Measurements from ENCODE around the gene ZNF618.

ZNF618 gene

DNA sequence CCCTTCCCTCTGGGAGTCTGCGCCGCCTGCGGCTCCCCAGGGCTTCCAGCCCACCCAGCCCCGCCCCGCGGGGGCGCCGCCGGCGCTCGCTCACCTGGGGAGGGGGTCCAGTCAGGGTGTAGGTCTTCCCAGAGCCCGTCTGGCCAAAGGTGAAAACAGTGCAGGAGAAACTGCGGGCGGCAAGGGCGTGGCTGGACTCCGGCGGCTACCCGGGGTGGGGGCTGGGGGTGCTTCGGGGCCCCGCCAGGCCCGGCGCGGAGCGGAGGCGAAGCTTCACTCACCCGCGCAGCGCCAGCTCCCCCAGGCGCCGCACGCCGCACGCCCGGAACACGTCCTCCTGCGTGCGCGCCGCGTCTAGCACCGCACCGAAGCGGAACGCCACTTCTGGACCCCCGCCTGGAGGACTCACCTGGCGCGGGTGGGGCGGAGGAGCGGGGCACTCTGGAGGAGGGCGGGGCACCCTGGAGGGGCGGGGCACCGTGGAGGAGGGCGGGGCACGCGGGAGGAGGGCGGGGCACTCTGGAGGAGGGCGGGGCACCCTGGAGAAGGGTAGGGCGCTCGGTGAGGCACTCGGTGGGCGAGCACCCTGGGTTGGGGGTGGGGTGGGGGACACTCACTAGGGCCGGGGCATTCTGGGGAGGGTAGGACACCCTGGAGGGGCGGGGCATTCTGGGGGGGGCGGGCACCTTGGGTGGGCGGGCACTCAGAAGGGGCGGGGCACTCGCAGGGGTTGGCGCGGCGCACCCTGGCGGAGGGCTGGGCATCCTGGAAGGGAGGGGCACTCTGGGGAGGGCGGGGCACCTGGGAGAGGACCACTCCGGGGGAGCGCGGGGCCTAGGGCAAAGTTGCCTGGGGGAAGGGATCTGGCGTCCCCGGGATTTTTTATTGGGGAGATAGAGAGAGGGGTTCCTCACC lies 222.2 kb downstream of the ZNF618 start:
- DNase-seq (ENCODE audit: low read depth in 2 of 2) = no peak

DNA sequence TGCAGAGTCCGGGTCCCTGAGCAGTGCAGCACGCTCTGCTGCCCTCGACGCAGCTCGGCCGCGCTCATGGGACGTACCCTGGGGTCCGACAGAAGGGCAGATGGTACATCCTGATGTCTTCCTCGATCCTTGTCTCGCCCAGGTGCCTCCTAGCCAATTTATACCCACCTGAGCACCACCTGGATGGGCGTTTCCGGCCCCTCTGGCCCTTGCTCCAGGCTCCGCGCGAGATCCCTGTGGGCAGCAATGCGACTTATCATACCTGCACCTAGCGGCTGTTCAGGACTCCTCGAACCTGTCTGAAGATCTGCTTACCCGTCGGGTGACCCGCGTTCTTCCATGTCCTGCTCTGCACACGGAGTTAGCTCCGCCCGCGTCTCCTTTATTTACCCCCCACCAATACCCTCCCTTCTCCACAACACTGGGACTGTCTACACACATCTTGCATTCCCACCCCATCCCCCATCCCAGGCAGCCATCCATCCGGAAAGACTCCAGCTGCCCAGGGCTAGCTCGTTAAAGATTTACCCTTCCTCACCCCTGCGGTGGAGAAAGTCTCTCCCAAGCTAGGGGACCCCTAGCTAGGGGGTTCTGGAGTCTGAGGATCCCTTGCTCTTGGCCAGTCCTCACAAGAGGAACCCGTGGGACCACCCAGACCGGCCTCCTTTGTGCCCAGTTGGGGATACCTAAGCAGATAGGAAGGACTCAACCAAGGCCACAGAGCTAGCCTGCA lies 223.0 kb downstream of the ZNF618 start, which contains the start of gene KIF12:
TSS of gene KIF12 (minus strand) at position 357 of the 733 bp plus-strand sequence. CDS start at position 341, 16 bp downstream.
- no peak for DNase-seq (ENCODE audit: low read depth in 2 of 2)

- no peak for DNase-seq (ENCODE audit: low read depth in 2 of 2)
These were observed 223.7 kb downstream of the ZNF618 start for GRCh38 chr9:114099669-114100270.

DNA sequence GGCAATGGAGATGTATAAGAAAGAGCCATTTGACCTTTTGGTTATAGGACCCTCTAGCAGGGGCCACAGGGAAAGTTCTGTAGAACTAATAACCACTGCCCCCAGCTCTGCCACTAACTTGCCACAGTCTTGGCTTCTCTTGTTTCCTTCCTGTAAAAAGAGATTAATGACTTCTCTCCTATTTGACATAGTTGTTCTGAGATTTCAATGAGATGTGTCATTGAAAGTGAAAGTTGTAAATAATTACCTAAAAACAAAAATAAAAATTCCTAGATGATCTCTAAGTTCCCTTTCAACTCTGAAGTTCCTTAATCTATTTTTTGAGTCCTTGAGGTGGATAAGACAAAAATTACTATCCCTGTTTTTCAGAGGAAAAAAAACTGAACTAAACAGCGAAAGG lies 224.4 kb downstream of the ZNF618 start:
- DNase-seq (ENCODE audit: low read depth in 2 of 2) = no peak

- DNase-seq (ENCODE audit: low read depth in 2 of 2) = no peak
These were observed 226.4 kb downstream of the ZNF618 start for GRCh38 chr9:114102484-114102883.

DNA sequence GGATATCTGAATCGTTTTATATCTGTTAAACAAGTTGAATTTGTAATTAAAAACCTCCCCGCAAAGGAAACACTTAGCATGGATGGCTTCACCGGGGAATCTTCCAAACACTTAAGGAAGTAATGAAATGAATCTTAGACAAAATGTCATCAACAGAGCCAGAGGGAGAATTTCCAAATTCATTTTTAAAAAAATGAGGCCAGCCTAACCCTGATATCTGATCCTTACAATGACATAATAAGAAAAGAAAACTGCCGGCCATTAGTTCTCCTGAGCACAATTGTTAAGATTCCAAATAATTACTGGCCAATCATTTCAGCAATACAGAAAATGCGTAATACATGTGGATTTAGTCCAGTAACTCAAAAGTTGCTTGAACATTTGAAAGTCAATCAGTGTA lies 229.1 kb downstream of the ZNF618 start:
- no peak for DNase-seq (ENCODE audit: low read depth in 2 of 2)

Data from fibroblast of skin of left quadriceps (primary cell).